GM12891 (cell line): ENCODE results near the gene BHLHE40.
"Not testable (repeated sequence)": the region's sequence is repeated elsewhere in the genome, so short reads cannot be mapped to it uniquely, and the experiment has no call there.

Experiments used
- DNase-seq: peaks from one replicate; pipeline ENCODE4 v3.0.0; 2011; ENCODE audit warnings: low spot score; ENCODE audit not compliant: insufficient read length
- FAIRE-seq: peaks from 2 replicates; lab custom pipeline; 2011; peaks lifted over from hg19 to GRCh38; lab: Jason Lieb, UNC
- PAX5 ChIP-seq: IDR thresholded peaks from 2 replicates; pipeline ENCODE4 v1.6.1; 2011; ENCODE audit warnings: low read length, moderate library complexity, mild to moderate bottlenecking; ENCODE audit not compliant: insufficient read depth, severe bottlenecking
- POLR2A ChIP-seq: IDR thresholded peaks from 2 replicates; pipeline ENCODE4 v1.6.1; 2011; ENCODE audit warnings: low read depth, low read length, control low read depth
- POLR2AphosphoS5 ChIP-seq: IDR thresholded peaks from 2 replicates; pipeline ENCODE4 v1.6.1; 2011; ENCODE audit warnings: low read depth, low read length, control low read depth
- POU2F2 ChIP-seq: IDR thresholded peaks from 2 replicates; pipeline ENCODE4 v1.6.1; 2011; ENCODE audit warnings: low read depth, mild to moderate bottlenecking, control low read depth, low read length, moderate library complexity
- SPI1 ChIP-seq: IDR thresholded peaks from 2 replicates; pipeline ENCODE4 v1.6.1; 2011; ENCODE audit warnings: low read depth, low read length, control low read depth
- TAF1 ChIP-seq: IDR thresholded peaks from 2 replicates; pipeline ENCODE4 v1.6.1; 2011; ENCODE audit warnings: low read depth, low read length, control low read depth

Gene BHLHE40

DNA sequence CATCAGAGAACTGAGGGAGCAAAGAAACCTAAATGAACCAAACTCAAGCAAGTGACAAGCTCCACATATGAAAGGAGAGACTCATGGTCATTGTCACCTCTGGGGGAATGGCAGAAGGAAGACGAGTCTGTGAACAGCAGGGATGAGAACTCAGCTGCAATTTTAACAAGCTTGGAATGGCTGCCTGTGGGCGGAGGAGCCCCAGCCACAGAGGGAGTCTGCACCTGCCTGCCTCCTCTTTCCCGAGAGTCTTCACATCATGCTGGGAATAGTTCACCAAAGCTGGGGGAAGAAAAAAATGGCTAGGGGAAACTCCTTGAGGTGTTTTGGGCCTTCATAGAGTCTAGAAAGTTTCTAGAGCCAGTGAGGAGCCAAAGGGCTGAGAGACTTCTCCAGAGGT is 21.3 kb upstream of the BHLHE40 start:
- DNase-seq (no peak), FAIRE-seq (no peak)
- TF ChIP-seq POLR2A (no peak), SPI1 (no peak), POLR2AphosphoS5 (no peak)

DNA sequence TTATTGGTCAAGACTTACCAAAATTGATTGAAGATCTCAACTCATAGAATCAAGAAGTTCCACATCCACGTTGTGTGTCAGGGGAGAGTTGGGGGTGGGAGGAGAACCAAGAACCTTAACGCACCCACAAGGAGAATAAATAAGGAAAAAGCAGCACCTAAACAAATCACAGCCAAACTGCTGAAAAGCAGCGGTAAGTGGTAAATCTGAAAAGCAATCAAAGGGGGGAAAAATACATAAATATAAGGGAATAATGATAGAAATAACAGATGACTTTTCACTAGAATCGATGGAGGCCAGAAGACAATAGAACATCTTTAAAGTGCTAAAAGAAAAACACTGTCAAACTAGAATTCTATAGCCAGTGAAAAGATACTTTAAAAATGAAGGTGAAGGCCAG is 20.1 kb upstream of the BHLHE40 start:
- no peak for FAIRE-seq
- DNase-seq, result no peak
- TF ChIP-seq POU2F2 (no peak), POLR2AphosphoS5 (no peak), POLR2A (no peak), SPI1 (no peak), TAF1 (no peak), PAX5 (no peak)

DNA sequence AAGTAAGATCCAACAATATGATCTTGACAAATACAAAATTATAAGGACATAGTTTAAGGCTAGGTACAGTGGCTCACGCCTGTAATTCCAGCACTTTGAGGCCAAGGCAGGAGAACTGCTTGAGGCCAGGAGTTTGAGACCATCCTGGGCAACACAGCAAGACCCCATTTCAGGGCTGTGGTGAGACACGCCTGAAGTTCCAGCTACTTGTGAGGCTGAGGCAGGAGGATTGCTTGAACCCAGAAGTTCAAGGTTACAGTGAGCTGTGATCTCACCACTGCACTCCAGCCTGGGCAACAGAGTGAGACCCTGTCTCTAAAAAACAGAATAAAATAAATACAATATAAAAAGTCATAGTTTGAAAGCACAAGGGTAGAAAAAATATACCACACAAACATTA is 17.4 kb upstream of the BHLHE40 start:
- not testable (repeated sequence) for DNase-seq, FAIRE-seq

DNA sequence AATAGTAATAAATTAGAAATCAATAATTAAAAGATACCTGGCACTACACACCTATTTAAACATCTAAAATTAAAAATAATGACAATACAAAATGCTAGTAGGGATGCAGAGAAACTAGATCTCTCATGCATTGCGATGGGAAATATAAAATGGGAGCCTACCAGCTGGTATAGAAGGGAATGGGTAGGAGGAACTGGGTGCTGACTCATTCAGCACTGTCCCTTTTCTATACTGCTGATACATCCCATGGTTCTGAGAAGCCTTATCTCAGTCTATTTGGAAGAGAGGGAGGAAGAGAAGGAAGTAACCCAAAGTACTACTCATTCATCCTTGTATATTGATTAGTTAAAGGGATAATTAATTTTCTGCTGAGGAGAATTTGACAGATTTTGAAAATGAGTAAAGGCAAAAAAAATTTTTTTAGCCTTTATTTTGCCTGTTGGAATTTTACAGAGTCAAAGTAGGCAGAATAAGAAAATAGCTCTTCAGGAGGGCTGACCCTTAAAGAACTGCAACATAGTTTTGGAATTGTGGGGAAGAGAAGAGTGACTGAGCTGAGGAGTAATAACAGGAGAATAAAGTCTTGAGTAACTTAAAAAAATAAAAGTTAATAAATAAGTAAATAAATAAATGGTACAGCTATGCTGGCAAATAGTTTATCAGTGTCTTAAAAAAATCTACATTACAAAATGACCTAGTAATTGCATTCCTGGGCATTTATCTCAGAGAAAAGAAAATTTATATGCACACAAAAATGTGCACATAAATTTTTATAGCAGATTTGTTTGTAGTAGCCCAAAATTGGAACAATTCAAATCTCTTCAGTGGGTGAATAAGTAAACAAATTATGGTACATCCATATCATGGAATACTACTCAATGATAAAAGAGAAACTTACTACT is 15.3 kb upstream of the BHLHE40 start:
- TF ChIP-seq SPI1 (no peak), POLR2AphosphoS5 (no peak), POU2F2 (no peak), TAF1 (no peak), PAX5 (no peak)
- no peak for DNase-seq
- no peak for FAIRE-seq

DNA sequence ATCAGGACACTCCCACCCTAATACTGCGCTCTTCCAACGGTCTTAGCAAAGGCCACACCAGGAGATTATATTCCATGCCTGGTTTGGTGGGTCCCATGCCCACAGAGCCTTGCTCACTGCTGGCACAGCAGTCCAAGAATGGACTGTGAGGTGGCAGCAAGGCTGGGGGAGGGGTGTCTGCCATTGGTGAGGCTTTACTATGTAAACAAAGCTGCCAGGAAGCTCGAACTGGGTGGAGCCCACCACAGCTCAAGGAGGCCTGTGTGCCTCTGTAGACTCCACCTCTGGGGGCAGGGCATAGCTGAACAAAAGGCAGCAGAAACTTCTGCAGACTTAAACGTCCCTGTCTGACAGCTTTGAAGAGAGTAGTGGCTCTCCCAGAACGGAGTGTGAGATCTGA is 13.2 kb upstream of the BHLHE40 start:
- not testable (repeated sequence) for FAIRE-seq, DNase-seq

DNA sequence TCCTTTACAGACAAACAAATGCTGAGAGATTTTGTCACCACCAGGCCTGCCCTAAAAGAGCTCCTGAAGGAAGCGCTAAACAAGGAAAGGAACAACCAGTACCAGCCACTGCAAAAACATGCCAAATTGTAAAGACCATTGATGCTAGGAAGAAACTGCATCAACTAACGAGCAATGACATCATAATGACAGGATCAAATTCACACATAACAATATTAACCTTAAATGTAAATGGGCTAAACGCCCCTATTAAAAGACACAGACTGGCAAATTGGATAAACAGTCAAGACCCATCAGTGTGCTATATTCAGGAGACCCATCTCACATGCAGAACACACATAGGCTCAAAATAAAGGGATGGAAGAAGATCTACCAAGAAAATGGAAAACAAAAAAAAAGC is 11.6 kb upstream of the BHLHE40 start:
- not testable (repeated sequence) for DNase-seq, FAIRE-seq

DNA sequence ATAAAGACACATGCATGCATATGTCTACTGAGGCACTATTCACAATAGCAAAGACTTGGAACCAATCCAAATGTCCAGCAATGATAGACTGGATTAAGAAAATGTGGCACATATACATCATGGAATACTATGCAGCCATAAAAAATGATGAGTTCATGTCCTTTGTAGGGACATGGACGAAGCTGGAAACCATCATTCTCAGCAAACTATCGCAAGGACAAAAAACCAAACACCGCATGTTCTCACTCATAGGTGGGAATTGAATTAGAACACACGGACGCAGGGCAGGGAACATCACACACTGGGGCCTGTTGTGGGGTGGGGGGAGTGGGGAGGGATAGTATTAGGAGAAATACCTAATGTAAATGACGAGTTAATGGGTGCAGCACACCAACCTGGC is 7.8 kb upstream of the BHLHE40 start:
- DNase-seq, FAIRE-seq: not testable (repeated sequence)

DNA sequence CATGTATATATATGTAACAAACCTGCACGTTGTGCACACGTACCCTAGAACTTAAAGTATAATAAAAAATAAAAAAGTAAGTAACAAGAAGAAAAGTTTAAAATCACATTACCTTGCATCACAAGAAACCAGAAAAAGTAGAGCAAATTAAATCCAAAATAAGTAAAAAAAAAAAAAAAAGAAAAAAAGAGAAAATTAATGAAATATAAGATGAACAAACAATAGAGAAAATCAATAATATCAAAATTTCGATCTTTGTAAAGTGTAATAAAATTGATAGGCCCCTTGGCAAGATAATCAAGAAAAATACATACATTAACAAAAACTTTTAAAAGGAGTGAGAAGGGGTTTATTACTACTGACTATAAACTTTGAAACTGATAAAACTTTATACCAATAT is 7.4 kb upstream of the BHLHE40 start:
- DNase-seq (no peak), FAIRE-seq (no peak)
- no peak for TF ChIP-seq SPI1
- TF ChIP-seq POLR2A, result no peak
- no peak for TF ChIP-seq PAX5
- no peak for TF ChIP-seq POLR2AphosphoS5
- TF ChIP-seq POU2F2, result no peak
- TF ChIP-seq TAF1, result no peak

DNA sequence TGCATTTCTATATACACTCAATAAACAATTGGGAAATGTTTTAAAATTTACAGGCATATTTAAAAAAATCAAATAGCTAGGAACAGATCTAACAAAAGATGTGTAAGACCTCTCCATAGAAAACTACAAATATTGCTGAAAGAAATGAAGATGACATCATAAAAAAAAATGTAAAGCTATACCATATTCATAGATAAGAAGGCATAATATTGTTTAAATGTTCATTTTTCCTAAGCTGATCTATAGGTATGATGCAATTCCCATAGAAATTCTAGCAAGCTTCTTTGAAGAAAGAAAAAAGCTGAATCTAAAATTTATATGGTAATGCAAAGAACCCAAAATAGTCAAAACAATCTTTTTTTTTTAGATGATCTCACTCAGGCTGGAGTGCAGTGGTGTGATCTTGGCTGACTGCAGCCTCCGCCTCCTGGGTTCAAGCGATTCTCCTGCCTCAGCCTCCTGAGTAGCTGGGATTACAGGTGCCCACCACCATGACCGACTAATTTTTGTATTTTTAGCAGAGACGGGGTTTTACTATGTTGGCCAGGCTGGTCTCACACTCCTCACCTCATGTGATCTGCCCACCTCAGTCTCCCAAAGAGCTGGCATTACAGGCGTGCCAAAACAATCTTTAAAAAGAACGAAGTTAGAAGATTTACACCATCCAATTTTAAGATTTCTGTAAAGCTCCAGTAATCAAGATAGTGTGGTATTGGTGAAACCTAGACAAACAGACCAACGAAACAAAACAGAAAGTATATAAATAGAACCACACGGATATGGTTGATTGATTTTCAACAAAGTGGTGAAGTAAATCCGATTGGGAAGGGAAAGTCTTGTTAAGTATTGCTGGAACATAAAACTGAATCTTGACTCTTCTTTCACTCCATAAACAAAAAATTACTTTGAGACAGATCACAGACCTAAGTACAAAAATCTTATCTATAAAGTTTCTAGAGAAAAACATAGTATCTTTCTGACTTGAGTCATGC is 6.3 kb upstream of the BHLHE40 start:
- TF ChIP-seq PAX5, result peak; percentile 67
- TF ChIP-seq POLR2A, result no peak
- DNase-seq (no peak), FAIRE-seq (no peak)

DNA sequence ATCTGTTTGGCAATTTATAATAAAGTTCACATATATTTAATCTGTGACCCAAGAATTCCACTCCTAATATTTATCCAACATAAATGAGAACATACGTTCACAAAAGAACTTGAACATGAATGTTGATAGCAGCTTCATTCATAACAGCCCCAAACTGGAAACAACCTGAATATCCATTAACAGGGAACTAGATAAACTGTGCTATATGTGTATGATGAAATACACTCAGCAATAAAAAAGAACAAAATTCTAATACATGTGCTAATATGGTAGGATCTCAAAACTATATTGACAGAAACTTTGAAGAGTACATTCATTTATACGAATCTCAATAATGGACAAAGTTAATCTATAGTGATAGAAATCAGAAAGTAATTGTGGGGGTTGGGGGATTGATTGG is 5.1 kb upstream of the BHLHE40 start:
- TF ChIP-seq POU2F2 (no peak), SPI1 (no peak), PAX5 (no peak), POLR2AphosphoS5 (no peak), TAF1 (no peak), POLR2A (no peak)
- FAIRE-seq (no peak), DNase-seq (no peak)

DNA sequence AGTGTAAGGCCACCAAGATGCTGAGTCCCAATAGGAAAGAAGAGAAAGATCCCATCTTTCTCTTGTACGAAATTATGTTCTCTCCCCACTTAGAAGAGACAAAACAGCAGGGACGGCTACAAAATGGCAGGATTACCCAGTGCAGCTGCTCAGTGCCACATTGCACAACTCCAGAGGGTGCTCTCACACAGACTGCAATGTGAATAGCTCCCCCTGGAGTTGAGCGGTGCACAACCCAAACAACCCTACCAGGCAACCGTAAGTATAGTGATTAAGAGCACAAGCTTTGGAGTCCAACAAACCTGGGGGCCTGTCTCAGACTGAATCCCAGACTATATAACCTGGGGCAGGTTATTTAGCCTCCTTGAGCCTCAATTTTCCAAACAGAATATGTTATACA is 3.1 kb upstream of the BHLHE40 start:
- TF ChIP-seq SPI1 (no peak), POLR2AphosphoS5 (no peak), POU2F2 (peak; percentile 77; the same call in 1 of the 2 replicates), PAX5 (no peak), TAF1 (0 out of 2 replicates have a peak, but pooled peaks have one; percentile 22), POLR2A (no peak)
- DNase-seq, result no peak
- FAIRE-seq, result no peak
